ENCODE results near the gene ZNF428.

The ZNF428 gene

DNA sequence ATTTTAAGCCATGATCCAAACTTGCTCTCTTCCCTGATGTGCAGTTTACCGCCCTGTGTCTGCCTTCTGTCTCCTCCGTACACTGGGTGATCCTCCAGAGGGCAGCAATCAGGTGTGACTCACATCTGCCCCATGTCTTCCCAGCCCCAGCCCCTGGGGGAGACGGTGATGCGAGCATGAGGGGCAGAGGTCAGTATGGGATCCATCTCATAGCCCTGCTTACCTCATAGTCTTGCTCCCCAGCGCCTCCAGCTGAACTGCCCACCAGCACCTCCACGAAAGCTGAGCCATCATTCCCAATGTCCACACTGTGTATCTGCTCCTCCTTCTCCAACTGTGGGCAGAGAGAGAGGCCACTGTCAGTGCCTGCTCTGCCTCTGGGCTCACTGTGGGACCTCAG is 58.7 kb downstream of the ZNF428 start:
- no peak for DNase-seq
- Mint-ChIP-seq H3K4me1 (ENCODE audit: low read depth) (peaks cover 61% of the 10 kb centered on the region), H3K27me3 (no peaks in the 10 kb centered on the region), H3K27ac (peak overlapping the region; percentile 95), H3K36me3 (ENCODE audit: low read depth) (peaks cover 61% of the 10 kb centered on the region), H3K4me3 (no peak overlapping the region), H3K9me3 (no peaks in the 10 kb centered on the region)
